Mesendoderm (in vitro differentiated cells): ENCODE measurements around the gene MAP4K5.

ENCODE experiments used
- DNase-seq: peaks from one replicate; pipeline ENCODE4 v3.0.0; 2013
- H2AK5ac ChIP-seq: 2 replicates; pipeline ENCODE4 v1.6.1; 2013; ENCODE audit warnings: low read length, inconsistent platforms
- H2BK120ac ChIP-seq: 2 replicates; pipeline ENCODE4 v1.6.1; 2013; ENCODE audit warnings: low read depth, mild to moderate bottlenecking, low read length, moderate library complexity, mixed read lengths
- H2BK15ac ChIP-seq: replicated peaks from 2 replicates; pipeline ENCODE4 v1.6.1; 2013; ENCODE audit warnings: low read depth, mild to moderate bottlenecking, moderate library complexity
- H2BK5ac ChIP-seq: 2 replicates; pipeline ENCODE4 v1.6.1; 2013; ENCODE audit warnings: low read length, inconsistent platforms
- H3K18ac ChIP-seq: 2 replicates; pipeline ENCODE4 v1.6.1; 2013; ENCODE audit warnings: mild to moderate bottlenecking, low read length, mixed read lengths
- H3K23ac ChIP-seq: one replicate; pipeline ENCODE4 v1.6.1; 2013; ENCODE audit warnings: low read length
- H3K27ac ChIP-seq: 2 replicates; pipeline ENCODE4 v1.5.1; 2013; ENCODE audit warnings: low read depth, mild to moderate bottlenecking, inconsistent platforms, low read length, moderate library complexity
- H3K27me3 ChIP-seq: 2 replicates; pipeline ENCODE4 v1.6.1; 2013; ENCODE audit warnings: low read length, control low read depth, mild to moderate bottlenecking, inconsistent platforms; ENCODE audit not compliant: insufficient read depth, poor library complexity
- H3K36me3 ChIP-seq: 2 replicates; pipeline ENCODE4 v1.6.1; 2013; ENCODE audit warnings: low read length, inconsistent platforms; ENCODE audit not compliant: control insufficient read depth, insufficient read depth
- H3K4ac ChIP-seq: one replicate; pipeline ENCODE4 v1.6.1; 2013; ENCODE audit warnings: low read depth, mild to moderate bottlenecking, low read length, moderate library complexity
- H3K4me1 ChIP-seq: 2 replicates; pipeline ENCODE4 v1.6.1; 2013; ENCODE audit warnings: low read depth, low read length, inconsistent platforms; ENCODE audit not compliant: control insufficient read depth
- H3K4me2 ChIP-seq: 2 replicates; pipeline ENCODE4 v1.6.1; 2013; ENCODE audit warnings: low read length
- H3K4me3 ChIP-seq: 2 replicates; pipeline ENCODE4 v1.5.1; 2013; ENCODE audit warnings: mild to moderate bottlenecking, low read length
- H3K56ac ChIP-seq: one replicate; pipeline ENCODE4 v1.6.1; 2013; ENCODE audit warnings: low read length
- H3K79me1 ChIP-seq: 2 replicates; pipeline ENCODE4 v1.6.1; 2013; ENCODE audit warnings: low read length, inconsistent platforms
- H3K79me2 ChIP-seq: 2 replicates; pipeline ENCODE4 v1.6.1; 2013; ENCODE audit warnings: mild to moderate bottlenecking, low read length; ENCODE audit not compliant: control insufficient read depth, insufficient read depth
- H3K9ac ChIP-seq: 2 replicates; pipeline ENCODE4 v1.6.1; 2013; ENCODE audit warnings: low read length, inconsistent platforms
- H4K5ac ChIP-seq: one replicate; pipeline ENCODE4 v1.6.1; 2013; ENCODE audit warnings: low read length
- H4K8ac ChIP-seq: one replicate; pipeline ENCODE4 v1.6.1; 2013; ENCODE audit warnings: low read depth, mild to moderate bottlenecking, control low read depth, low read length, moderate library complexity
- WGBS: extraction: QIAGEN DNeasy Blood & Tissue Kit; methylation state at CpG from one replicate; pipeline ENCODE4 v1.1.7; 2013; ENCODE audit warnings: low lambda C conversion rate, missing lambda C conversion rate; ENCODE audit not compliant: insufficient coverage; ENCODE audit errors: extremely low coverage; 5-methylcytosine and 5-hydroxymethylcytosine counted together

MAP4K5 gene

DNA sequence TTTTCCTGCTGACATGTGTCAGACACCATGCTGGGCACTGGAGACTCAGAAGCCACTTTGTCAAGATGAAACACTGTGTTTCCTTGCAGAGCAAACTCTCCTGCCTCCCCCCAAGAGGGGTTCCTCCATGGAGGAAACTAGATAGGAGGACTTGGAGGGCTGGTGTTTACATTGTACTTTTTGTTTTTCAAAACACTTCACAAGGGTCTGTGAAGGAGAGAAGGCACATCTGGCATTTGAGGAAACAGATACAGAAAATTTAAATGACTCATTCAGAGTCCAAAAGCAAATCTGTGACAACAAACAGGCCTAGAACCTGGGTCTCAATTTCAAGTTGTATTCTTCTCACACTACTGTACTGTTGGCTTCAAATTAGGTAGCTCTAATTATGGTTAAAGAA is 128.9 kb downstream of the MAP4K5 start:
- no peaks in the 10 kb centered on the region for H3K79me2 ChIP-seq
- H4K5ac ChIP-seq: no peak overlapping the region
- no peak overlapping the region for H2BK5ac ChIP-seq
- no peak overlapping the region for H3K27ac ChIP-seq
- H3K23ac ChIP-seq: no peak overlapping the region
- no peak overlapping the region for H2BK15ac ChIP-seq
- no peak overlapping the region for H2BK120ac ChIP-seq
- H3K9ac ChIP-seq: no peak overlapping the region
- H3K79me1 ChIP-seq: no peaks in the 10 kb centered on the region
- no peak overlapping the region for H2AK5ac ChIP-seq
- DNase-seq: no peak
- no peaks in the 10 kb centered on the region for H3K36me3 ChIP-seq
- H3K4me1 ChIP-seq: no peaks in the 10 kb centered on the region
- H3K4me2 ChIP-seq: no peak overlapping the region
- no peak overlapping the region for H3K56ac ChIP-seq
- no peak overlapping the region for H3K4me3 ChIP-seq
- H3K4ac ChIP-seq: no peak overlapping the region
- H3K18ac ChIP-seq: no peak overlapping the region
- no peak overlapping the region for H4K8ac ChIP-seq
- H3K27me3 ChIP-seq: no peaks in the 10 kb centered on the region

DNA sequence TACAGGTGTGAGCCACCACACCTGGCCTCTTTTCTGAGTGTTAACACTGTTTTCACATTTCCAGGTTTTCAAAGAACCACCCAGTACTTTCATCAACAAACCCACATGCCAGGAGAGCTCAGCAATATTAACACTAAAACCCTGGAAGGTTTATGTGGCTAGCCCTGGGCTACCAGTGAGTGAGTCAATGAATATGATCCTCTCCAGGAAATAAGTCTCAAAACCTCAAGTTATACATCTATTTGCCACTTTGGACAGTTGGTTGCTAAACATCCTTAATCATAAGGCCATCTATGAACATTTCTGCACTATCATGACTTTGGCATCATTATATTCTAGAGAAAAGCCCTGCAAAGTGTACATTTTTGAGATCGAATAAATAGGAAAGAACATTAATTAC is 129.4 kb downstream of the MAP4K5 start:
- Histone ChIP-seq H4K5ac (no peak overlapping the region), H3K4me1 (no peaks in the 10 kb centered on the region), H3K23ac (no peak overlapping the region), H3K56ac (no peak overlapping the region), H3K27me3 (no peaks in the 10 kb centered on the region), H2BK5ac (no peak overlapping the region), H2BK15ac (no peak overlapping the region), H3K79me2 (no peaks in the 10 kb centered on the region), H3K27ac (no peak overlapping the region), H3K4me2 (no peak overlapping the region), H2BK120ac (no peak overlapping the region), H3K4me3 (no peak overlapping the region), H4K8ac (no peak overlapping the region), H2AK5ac (no peak overlapping the region), H3K79me1 (no peaks in the 10 kb centered on the region), H3K4ac (no peak overlapping the region), H3K36me3 (no peaks in the 10 kb centered on the region), H3K18ac (no peak overlapping the region), H3K9ac (no peak overlapping the region)
- DNase-seq: no peak
- no CpG with 5 or more reads among the region's 1 CpG for WGBS

GRCh38 chr14:50400461-50400860 is 131.9 kb downstream of the MAP4K5 start:
- Histone ChIP-seq H3K27me3 (no peaks in the 10 kb centered on the region), H4K5ac (no peak overlapping the region), H3K4me1 (peaks cover 4% of the 10 kb centered on the region), H3K4ac (no peak overlapping the region), H3K4me2 (no peak overlapping the region), H3K4me3 (no peak overlapping the region), H4K8ac (no peak overlapping the region), H3K23ac (no peak overlapping the region), H2BK120ac (no peak overlapping the region), H2BK15ac (no peak overlapping the region), H3K79me2 (no peaks in the 10 kb centered on the region), H3K9ac (no peak overlapping the region), H3K36me3 (no peaks in the 10 kb centered on the region), H3K56ac (no peak overlapping the region), H3K79me1 (no peaks in the 10 kb centered on the region), H3K18ac (no peak overlapping the region), H2AK5ac (no peak overlapping the region), H3K27ac (no peak overlapping the region), H2BK5ac (no peak overlapping the region)
- no peak for DNase-seq
- no CpG with 5 or more reads among the region's 2 CpGs for WGBS

- Histone ChIP-seq H3K56ac (no peak overlapping the region), H3K9ac (no peak overlapping the region), H4K5ac (no peak overlapping the region), H2AK5ac (no peak overlapping the region), H2BK5ac (no peak overlapping the region), H3K27me3 (no peaks in the 10 kb centered on the region), H3K23ac (no peak overlapping the region), H2BK120ac (no peak overlapping the region), H4K8ac (no peak overlapping the region), H3K36me3 (no peaks in the 10 kb centered on the region), H3K27ac (no peak overlapping the region), H3K18ac (no peak overlapping the region), H3K79me1 (no peaks in the 10 kb centered on the region), H2BK15ac (no peak overlapping the region), H3K79me2 (no peaks in the 10 kb centered on the region), H3K4me3 (no peak overlapping the region), H3K4me1 (peaks cover 4% of the 10 kb centered on the region), H3K4me2 (no peak overlapping the region), H3K4ac (no peak overlapping the region)
- WGBS: no CpG with 5 or more reads among the region's 6 CpGs
- DNase-seq: no peak
Observed at GRCh38 chr14:50399251-50400032, 132.9 kb downstream of the MAP4K5 start.

GRCh38 chr14:50398189-50398580 is 134.2 kb downstream of the MAP4K5 start:
- Histone ChIP-seq H2BK120ac (no peak overlapping the region), H2BK5ac (no peak overlapping the region), H3K27ac (no peak overlapping the region), H4K5ac (no peak overlapping the region), H3K23ac (no peak overlapping the region), H3K79me2 (no peaks in the 10 kb centered on the region), H3K36me3 (no peaks in the 10 kb centered on the region), H3K4ac (no peak overlapping the region), H3K18ac (no peak overlapping the region), H3K4me2 (no peak overlapping the region), H3K56ac (no peak overlapping the region), H3K4me3 (no peak overlapping the region), H2AK5ac (no peak overlapping the region), H4K8ac (no peak overlapping the region), H3K27me3 (no peaks in the 10 kb centered on the region), H3K9ac (no peak overlapping the region), H3K79me1 (no peaks in the 10 kb centered on the region), H3K4me1 (peaks cover 4% of the 10 kb centered on the region), H2BK15ac (no peak overlapping the region)
- no CpG with 5 or more reads among the region's 2 CpGs for WGBS
- no peak for DNase-seq
